ENCODE measurements around the gene BATF3.

- no peak for TF ChIP-seq POLR2AphosphoS5 (IDR thresholded peaks at IDR 0.05)
- TF ChIP-seq POLR2A (IDR thresholded peaks at IDR 0.05), result no peak
Measured at GRCh38 chr1:212728606-212729005, 29.0 kb upstream of the BATF3 start.

All from spleen (tissue), 3 donors.